Smooth muscle cell of the umbilical artery (primary cell): ENCODE measurements around the gene TSPAN19. TPM values are rescaled to one million over a fixed set of nuclear protein-coding genes. Genes with fewer than 3 reads are reported as not detected.

Experiments
- total RNA-seq: library from RNA; depleted of rRNA; stranded (reverse); fragments of >200 nt; gene quantifications from 2 replicates; pipeline ENCODE4 v1.2.3, GENCODE V29; 2014

Gene TSPAN19
- 0.09 TPM in 1 of 2 replicates, not detected in the other for total RNA-seq

DNA sequence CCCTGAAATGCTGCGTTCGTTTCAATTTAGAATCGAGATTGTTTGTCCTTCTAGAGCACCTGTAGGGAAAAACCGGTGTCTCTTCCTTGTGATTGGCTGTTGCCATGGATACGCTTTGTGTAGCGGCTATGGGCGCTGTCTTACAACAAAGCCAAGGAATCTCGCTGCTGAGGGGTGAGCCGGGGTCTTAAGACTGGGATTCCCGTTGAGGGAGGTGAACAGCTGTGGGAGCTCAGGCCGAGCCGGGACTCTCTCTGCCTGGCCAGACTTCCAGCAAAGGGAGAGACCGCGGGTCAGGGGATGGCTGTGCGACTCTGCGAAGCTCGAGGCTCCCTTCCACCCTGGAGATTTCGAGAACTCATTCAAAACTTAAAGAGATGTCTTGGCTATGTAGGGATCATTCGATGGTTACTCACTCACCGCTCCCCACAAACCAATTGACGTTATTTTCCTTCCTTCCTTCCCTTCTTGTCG lies at the start of gene TSPAN19, which contains the start of gene LRRIQ1:
Gene TSPAN19 (minus strand): TSS at position 44 of the 474 bp plus-strand sequence. CDS start 6,331 bp downstream, outside the sequence.
Gene LRRIQ1 (plus strand): TSS at position 118 of the 474 bp plus-strand sequence. CDS start 1,826 bp downstream, outside the sequence.

Other genes starting within 250 kb of the TSPAN19 start
- 5.6 and 16.0 TPM in 2 replicates for gene SLC6A15, start 123.5 kb downstream of the TSPAN19 start, total RNA-seq
- gene LRRIQ1, start 74 bp upstream of the TSPAN19 start, total RNA-seq = 0.30 and 0.69 TPM in 2 replicates
- gene ALX1, start 243.9 kb upstream of the TSPAN19 start, total RNA-seq = 0.18 TPM in 1 of 2 replicates, not detected in the other